NCI-H1092 (cell line): ENCODE data around the gene GRPEL1.

ENCODE experiments used
- DNase-seq: peaks from one replicate; lab custom pipeline; 2025; lab: John Stamatoyannopoulos, UW

GRPEL1 gene

DNA sequence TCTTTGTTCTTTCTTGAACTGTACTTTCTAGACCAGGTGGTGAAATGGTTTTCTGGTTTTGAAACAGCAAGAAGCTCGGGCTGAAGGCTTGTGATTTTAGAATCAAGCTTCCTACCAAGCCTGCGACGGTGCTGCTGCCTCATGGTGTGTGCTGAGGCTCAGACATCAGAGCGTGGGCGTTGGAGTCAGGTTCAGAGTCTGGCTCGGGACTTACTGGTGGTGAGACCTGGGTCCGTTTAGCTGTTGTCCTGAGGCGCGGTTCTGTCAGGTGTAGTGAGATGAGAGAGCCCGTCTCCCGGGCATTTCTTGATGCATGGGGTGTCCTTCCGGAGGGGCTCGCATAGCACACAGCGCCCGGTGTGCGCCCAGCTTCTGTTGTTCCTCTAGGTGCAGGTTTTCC lies 44.4 kb downstream of the GRPEL1 start:
- DNase-seq, result no peak

DNA sequence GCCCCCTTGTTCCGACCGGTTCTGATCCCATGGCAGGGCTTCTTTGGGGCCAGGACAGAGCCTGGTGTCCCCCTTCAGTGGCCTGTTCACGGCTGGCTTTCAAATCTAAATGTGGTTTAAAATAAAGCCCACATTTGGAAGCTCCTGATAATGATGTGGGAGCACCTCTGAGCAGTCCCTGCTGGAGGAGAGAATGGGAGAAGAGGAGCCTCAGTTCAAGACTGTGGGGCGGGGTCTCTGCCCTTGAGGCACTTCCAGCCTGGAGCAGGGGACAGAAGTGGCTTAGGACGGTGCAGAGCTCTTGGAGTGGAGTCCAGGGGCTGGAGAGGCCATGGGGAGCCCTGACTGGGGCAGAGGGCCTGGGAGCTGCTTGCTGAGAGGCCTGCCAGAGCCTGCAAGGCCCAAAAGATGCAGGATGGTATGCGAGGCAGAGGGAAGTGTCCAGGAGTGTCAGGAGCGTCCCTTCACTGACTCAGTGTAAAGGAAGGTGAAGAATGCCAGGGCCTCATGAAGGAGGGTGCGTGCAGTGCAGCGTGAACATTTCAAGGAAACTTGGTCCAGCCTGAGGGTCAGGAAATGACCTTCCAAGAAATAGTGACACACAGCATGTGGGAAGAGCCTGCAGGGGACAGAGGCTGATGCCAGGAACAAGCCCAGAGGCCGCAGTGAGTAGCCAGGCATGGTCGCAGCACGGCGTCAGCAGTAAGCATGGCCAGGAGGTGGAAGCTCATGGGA lies 45.8 kb downstream of the GRPEL1 start:
- no peak for DNase-seq

DNA sequence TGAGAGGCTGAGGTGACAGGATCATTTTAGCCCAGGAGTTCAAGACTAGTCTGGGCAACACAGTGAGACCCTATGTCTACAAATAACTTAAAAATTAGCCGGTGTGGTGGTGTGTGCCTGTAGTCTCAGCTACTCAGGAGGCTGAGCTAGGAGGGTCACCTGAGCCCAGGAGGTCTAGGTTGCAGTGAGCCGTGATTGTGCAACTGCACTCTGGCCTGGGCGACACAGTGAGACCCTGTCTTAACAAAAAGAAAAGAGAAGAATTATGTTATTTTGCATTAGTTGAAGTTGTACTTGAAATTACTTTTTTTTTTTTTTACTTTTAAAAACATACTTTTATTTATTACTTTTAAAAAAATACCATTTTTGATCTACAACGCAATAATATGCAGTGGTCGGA lies 46.5 kb downstream of the GRPEL1 start:
- DNase-seq, result no peak

DNA sequence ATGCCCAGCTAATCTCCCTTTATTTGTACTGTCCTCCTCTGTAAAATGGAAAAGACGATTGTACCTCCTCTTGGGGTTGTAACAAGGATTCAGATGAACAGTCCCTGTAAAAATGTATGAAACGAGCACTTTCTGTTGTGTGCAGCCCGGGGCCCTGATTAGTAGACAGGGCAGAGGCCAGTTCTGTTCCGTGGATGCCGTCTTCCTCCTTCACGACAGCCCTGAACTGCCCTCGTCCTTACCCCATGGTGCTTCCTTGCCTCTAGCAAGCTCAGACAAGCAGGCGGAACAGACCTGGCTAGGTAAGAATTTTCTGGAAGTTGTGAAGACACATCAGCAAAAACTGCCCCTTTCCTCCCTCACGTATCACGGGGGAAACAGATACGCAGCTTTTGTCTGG lies 47.0 kb downstream of the GRPEL1 start:
- no peak for DNase-seq

DNA sequence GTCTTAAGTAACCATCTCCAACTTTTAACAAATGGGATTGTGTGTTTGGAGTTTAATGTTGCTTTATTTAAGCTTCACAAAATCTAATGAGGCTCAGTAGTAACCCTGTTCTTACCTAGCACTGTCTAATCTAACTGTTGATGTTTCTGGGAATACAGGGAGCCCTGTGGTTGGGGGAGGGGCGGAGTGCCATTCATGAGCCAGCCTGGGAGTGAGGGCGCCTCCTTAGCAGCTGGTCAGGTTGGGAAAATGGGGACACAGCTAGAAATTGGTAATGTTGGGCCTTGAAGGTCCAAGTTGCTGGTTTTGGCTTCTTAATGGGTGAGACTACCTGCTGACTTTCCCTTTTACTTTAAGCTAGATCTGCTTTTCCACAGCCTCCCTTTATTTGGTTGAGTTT lies 47.6 kb downstream of the GRPEL1 start:
- no peak for DNase-seq

DNA sequence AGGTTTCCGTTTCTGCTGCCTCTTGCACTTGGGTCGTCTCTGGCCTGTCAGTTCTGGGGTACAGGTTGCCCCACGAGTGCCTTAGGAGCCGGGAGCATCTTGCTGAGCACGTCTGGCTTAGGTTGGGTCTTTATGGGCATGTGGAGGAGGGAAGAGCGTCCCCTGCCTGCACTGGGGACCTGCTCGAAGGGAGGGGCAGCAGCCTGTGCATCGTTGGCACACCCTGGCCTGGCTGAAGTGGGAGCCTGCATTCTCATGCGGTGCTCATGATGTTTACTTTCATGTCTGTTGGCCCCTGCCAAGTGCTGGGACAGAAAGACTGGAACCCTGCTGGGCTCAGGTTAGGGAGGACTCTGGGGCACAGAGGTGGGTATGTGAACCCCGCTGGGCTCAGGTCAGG lies 48.5 kb downstream of the GRPEL1 start:
- DNase-seq, result no peak

DNA sequence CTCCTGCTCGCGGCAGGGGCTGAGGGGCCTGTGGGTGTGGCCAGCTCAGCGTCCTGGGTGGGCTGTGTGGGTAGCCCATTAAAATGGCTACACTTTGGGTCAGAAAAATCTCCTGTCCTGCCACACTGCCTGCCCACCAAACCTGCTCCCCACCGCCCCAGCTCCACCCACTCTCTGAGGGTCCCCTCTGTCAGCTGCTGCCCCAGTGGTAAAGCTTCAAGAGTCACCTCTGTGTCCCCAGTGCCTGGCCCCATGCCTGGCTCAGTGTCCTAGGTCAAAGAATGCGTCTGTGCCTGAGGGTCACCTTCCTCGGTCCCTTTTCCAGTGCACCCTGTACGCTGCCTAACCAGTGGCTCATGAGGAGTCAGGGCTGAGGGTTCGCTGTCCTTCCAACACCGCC lies 49.6 kb downstream of the GRPEL1 start:
- DNase-seq, result no peak

DNA sequence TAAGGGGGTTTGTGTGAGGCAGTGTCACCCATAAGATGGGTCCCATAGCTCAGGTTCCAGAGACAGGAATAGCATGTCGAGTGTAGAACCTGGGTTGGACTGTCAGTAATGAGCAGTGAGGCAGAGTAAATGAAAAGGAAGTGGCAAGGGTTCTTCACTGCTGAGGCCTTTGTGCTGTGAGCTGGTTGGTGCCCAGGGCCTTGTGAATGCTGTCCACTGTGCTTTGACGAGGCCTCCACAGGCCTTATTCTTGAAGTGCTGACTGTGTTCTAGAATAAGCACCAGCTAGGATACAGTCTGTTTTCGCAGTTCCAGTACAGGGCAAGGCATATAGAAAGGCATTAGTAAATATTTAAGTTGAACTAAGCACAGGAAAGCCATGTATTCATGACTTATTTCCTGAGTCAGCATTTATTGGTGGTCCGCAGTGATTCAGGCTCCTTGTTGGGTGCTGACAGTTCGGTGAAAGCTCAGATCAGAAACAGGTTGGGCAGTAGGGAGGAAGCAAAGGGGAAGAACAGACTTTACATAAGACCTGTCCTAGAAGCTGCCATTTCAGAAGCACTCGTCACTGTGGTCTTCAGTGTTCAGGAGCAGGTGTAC lies 50.3 kb downstream of the GRPEL1 start:
- DNase-seq, result no peak

DNA sequence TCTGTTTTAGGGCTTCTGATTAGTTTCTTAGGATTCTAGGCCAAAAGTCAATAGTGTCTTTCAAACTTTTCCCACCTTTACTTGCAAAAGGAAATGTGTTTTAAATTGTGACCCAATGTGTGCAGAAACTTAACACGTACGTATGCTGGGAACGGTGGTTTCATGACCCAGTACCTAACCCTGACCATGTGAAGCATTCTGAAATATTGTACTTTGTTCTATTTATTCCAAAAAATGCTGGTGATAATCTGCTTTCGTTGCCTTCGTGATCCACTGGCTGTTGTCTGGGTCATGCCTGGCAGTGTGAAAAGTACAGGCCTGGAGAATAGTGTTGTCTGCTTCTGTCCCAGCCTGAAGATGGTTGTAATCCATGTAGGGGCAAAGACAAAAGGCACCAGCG lies 51.4 kb downstream of the GRPEL1 start:
- DNase-seq, result no peak

DNA sequence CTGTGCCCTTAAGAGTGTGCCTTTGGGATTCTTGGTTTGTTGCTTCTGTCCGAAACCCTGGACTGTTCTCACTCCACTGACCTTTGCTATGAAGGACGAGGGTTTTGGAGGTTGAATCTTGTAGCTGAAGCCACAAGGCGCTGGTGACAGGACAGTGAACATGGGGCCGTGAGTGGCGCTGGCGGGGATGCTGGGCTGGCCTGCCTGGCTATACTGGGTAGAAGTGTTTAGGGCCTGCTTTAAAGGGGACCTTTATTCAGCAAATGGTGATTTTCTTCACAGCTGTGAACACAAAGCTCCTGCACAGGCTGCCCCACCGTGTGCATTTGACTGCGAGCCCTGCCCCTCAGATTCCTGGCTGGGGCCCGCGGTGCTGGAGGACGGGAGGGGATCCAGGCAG lies 51.8 kb downstream of the GRPEL1 start:
- DNase-seq, result no peak

DNA sequence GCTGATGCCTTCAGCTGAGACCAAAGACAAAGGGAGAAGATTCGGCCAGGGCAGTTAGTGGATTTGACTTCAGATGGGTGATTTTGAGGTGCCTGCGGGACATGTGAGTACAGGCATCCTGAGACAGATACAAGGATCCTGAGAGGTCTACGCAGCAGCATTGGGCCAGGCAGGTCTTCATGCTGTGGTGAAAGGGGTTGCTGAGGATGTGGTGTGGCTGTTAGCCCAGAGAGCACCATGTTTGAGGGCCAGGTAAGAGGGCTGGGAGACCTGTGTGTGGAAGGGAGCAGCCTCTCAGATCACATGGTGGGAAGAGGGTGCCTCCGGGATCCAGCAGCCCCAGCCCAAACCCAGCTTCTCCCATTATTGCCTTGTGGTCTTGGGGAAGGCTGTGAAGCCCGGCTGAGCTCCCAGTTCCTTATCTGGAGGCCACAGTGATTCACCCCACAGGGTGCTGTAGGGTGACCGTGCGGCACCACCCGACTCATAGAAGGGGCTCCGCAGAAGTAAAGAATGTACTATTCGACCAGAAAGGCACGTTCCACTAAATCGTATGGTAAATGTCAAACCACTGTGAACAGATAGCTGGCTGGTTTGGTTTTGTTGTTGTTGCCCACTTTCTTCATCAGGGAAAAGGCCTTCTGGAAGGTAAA lies 52.4 kb downstream of the GRPEL1 start:
- DNase-seq, result no peak

DNA sequence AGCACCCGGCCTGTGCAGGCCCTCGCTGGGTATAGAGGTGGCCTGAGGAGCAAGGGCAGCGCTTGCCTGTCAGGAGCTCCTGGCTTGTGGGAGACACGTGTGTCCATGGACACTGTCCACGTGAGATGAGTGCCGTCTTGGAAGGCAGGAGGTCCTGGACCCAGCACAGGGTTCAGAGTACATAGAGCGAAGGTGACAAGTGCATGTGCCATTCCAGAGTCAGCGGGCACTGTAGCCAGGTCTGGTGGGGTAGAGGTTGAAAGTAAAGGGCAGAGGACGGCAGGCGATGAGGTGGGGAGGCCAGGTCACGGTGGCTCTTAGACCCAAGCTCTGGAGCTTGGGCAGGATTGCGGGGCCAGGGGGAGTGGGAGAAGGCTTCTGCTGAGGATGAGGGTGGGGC lies 53.0 kb downstream of the GRPEL1 start:
- no peak for DNase-seq

DNA sequence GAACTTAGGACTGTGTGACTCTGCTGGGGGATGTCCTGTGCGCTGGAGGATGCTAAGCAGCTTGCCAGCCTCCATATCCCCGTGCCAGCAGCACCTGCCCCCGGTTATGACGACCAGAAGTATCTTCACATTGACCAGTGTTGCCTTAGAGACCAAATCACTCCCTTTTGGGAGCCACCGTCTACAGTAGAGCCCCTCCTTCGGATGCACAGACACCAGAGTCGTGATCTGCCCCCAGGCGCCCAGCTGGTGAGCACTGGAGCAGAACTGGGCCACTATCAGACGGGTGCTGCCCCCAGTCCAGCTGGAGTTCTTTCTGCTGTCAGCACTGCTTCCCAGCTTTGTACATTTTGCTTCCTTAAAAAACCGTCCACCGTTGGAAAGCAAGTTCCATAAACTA lies 54.7 kb downstream of the GRPEL1 start:
- DNase-seq, result no peak

DNA sequence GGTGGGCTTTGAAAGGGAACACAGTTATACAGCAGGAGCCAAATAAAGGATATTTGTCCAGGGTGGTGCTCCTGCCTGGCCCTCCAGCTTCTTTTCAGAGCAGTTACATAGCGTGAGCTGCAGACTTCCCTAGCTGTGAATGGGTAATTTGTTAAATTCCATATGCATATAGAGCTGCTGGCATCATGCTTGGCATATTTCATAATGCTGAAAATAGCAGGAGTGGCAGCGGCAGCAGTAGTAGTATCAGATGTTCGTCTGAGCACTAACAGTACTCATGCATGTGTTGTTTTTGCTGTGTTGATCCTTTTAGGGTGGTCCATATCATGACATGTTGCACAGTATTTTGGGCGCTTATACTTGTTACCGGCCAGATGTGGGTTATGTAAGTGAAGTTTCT lies 58.3 kb downstream of the GRPEL1 start:
- no peak for DNase-seq
